ENCODE measurements around the gene SPP2.

SPP2 gene

DNA sequence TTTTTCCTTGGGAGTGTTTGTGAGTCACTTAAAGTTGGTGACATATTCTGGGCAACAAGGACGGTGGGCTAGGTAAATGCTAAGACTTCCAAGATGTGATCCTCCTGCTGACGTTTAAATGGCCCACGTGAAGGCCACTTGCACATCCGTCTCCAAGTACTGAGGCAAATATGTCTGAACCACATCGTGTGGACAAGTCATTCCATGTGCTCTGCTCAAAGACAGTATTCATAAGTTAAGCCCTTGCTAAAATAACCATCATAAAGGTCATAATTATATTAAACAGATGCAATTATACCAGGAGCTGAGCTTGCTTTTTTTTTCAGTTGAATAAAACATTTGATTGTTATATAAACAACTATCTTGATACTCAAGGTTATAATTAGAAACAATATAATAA, 44.8 kb downstream of the SPP2 start:
- TF ChIP-seq, protein P1, sequence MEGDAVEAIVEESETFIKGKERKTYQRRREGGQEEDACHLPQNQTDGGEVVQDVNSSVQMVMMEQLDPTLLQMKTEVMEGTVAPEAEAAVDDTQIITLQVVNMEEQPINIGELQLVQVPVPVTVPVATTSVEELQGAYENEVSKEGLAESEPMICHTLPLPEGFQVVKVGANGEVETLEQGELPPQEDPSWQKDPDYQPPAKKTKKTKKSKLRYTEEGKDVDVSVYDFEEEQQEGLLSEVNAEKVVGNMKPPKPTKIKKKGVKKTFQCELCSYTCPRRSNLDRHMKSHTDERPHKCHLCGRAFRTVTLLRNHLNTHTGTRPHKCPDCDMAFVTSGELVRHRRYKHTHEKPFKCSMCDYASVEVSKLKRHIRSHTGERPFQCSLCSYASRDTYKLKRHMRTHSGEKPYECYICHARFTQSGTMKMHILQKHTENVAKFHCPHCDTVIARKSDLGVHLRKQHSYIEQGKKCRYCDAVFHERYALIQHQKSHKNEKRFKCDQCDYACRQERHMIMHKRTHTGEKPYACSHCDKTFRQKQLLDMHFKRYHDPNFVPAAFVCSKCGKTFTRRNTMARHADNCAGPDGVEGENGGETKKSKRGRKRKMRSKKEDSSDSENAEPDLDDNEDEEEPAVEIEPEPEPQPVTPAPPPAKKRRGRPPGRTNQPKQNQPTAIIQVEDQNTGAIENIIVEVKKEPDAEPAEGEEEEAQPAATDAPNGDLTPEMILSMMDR (IDR thresholded peaks at IDR 0.05; ENCODE audit: unreplicated experiment in 3 of 3) = no peak
- H3K4me1 Mint-ChIP-seq = peaks cover 17% of the 10 kb centered on the region
- no peak overlapping the region for H3K4me3 Mint-ChIP-seq
- no peak overlapping the region for H3K27ac Mint-ChIP-seq
- H3K27me3 Mint-ChIP-seq (ENCODE audit: low read depth) = peaks cover 12% of the 10 kb centered on the region
- no peaks in the 10 kb centered on the region for H3K36me3 Mint-ChIP-seq (ENCODE audit: low read depth)
- H3K9me3 Mint-ChIP-seq = no peaks in the 10 kb centered on the region

DNA sequence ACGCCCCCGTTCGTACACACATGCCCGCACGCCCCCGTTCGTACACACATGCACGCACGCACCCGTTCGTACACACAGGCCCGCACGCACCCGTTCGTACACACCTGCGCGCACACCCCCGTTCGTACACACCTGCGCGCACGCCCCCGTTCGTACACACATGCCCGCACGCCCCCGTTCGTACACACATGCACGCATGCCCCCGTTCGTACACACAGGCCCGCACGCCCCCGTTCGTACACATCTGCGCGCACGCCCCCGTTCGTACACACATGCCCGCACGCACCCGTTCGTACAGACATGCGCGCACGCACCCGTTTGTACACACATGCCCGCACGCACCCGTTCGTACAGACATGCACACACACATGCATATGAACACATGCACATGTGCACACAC, 45.7 kb downstream of the SPP2 start:
- Mint-ChIP-seq H3K9me3 (no peaks in the 10 kb centered on the region), H3K4me1 (peaks cover 16% of the 10 kb centered on the region), H3K36me3 (ENCODE audit: low read depth) (no peaks in the 10 kb centered on the region), H3K4me3 (no peak overlapping the region), H3K27me3 (ENCODE audit: low read depth) (peaks cover 14% of the 10 kb centered on the region), H3K27ac (no peak overlapping the region)
- TF ChIP-seq, protein P1 (IDR thresholded peaks at IDR 0.05; ENCODE audit: unreplicated experiment in 3 of 3) = no peak

DNA sequence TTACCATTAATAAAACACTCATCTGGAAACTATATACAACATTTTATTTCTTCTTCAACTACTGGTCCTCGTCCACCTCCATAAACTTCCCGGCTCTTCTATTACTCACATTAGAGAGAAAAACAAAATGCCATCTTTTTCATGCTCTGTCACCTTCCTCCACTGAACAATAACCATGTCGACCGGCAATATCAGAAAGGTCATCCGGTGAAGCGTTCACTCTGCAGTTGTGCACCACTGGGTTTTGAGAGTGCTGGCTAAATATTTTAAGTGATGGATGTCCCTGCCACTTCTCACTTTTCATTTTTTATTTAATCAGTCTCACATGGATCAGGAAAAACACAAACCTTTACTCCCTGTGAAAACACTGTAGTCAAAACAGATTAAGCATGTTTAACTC, 48.2 kb downstream of the SPP2 start:
- TF ChIP-seq, protein P1 (IDR thresholded peaks at IDR 0.05; ENCODE audit: unreplicated experiment in 3 of 3) = no peak
- Mint-ChIP-seq H3K9me3 (no peaks in the 10 kb centered on the region), H3K36me3 (ENCODE audit: low read depth) (no peaks in the 10 kb centered on the region), H3K4me1 (no peaks in the 10 kb centered on the region), H3K4me3 (no peak overlapping the region), H3K27ac (no peak overlapping the region), H3K27me3 (ENCODE audit: low read depth) (peaks cover 11% of the 10 kb centered on the region)

DNA sequence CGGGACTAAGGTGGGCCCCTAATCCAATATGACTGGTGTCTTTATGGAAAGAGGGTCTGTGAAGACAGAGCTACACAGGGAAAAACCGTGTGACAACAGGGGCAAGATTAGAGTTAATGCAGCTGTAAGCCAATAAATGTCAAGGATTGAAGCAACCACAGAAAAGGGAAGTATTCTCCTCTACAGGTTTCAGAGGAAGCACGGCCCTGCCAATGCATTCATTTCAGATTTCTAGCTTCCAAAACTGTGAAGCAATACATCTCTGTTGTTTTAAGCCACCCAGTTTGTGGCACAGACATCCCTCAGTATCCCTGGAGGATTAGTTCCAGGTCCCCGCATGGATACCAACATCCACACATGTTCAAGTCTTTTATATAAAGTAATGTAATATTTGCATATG, 48.8 kb downstream of the SPP2 start:
- Mint-ChIP-seq H3K9me3 (no peaks in the 10 kb centered on the region), H3K4me1 (no peaks in the 10 kb centered on the region), H3K27me3 (ENCODE audit: low read depth) (peaks cover 9% of the 10 kb centered on the region), H3K36me3 (ENCODE audit: low read depth) (no peaks in the 10 kb centered on the region), H3K27ac (no peak overlapping the region), H3K4me3 (no peak overlapping the region)
- TF ChIP-seq, protein P1 (IDR thresholded peaks at IDR 0.05; ENCODE audit: unreplicated experiment in 3 of 3) = no peak

DNA sequence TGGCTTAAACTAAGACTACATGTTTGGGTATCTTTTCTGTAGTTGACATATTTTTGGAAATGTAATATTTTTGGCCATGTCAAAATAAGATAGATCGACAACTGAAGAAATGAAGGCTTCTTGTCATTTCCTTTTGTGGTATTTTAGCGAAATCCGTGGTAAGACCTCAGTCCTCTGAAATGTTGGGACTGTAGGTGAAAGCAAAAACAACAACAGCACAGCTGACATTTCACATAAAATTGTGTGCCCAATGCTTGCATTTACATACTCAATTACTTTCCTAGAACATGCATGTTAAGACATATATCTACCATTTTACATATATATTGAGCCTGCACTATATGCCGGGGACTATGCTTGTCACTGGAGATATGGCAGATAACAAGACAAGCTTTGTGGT, 50.2 kb downstream of the SPP2 start:
- TF ChIP-seq, protein P1 (IDR thresholded peaks at IDR 0.05; ENCODE audit: unreplicated experiment in 3 of 3) = no peak
- no peaks in the 10 kb centered on the region for H3K4me1 Mint-ChIP-seq
- no peak overlapping the region for H3K27ac Mint-ChIP-seq
- no peak overlapping the region for H3K4me3 Mint-ChIP-seq
- no peaks in the 10 kb centered on the region for H3K36me3 Mint-ChIP-seq (ENCODE audit: low read depth)
- H3K27me3 Mint-ChIP-seq (ENCODE audit: low read depth) = peaks cover 5% of the 10 kb centered on the region
- H3K9me3 Mint-ChIP-seq = no peaks in the 10 kb centered on the region

DNA sequence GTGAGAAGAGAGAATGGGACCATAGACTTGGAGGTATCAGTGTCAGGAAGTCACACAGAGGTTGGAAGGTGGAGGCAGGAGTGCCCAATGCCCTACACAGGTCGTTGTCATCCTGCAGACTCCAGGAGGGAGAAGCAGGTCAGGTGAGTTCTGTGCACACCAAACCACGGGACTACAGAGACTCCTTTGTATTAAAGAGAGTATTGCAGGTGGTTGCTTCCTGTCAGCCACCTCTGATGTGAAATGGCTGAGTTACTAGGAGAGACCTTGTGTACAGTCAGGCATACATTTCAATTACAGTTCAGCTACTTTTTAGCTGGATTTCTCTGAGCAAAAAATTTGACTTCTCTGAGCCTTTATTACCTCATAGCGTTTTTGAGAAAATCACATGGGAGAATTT, 51.6 kb downstream of the SPP2 start:
- Mint-ChIP-seq H3K9me3 (no peaks in the 10 kb centered on the region), H3K4me1 (no peaks in the 10 kb centered on the region), H3K4me3 (no peak overlapping the region), H3K27ac (peak overlapping the region in 1 of 3 experiments; percentile 1), H3K27me3 (ENCODE audit: low read depth) (peaks cover 9% of the 10 kb centered on the region), H3K36me3 (ENCODE audit: low read depth) (no peaks in the 10 kb centered on the region)
- TF ChIP-seq, protein P1 (IDR thresholded peaks at IDR 0.05; ENCODE audit: unreplicated experiment in 3 of 3) = no peak
